ENCODE measurements around the gene DGAT2L6.
"Not testable (repeated sequence)": the region's sequence is repeated elsewhere in the genome, so short reads cannot be mapped to it uniquely, and the experiment has no call there.

DGAT2L6 gene

DNA sequence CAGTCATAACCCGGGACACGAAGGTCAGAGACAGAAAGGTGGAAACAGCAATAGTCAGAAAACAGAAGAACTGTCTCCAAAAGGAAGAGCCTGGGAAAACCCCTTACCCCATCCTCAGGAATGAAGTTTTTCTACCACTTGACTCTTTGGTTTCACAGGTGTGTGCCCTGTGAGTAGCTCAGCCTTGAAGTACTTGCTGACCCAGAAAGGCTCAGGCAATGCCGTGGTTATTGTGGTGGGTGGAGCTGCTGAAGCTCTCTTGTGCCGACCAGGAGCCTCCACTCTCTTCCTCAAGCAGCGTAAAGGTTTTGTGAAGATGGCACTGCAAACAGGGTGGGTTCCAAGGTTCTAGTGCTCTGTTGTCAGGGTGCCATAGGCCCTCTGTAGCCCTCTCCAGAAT lies 24.4 kb downstream of the DGAT2L6 start:
- no peak for DNase-seq

DNA sequence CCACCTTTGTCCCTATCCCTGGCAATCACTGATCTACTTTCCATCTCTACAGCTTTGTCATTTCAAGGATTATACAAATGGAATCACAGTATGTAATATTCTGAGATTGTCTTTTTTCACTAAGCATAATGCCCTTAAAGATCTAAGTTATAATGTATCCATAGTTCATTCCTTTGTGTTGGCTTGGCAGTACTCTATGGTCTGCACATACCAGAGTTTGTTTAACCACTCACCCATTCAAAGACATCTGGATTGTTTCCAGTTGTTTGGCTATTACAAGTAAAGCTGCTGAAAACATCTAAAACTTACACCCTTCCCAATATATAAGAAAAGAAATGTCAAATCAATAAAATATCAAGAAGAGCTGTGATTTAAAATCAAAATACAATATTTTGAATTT lies 31.2 kb downstream of the DGAT2L6 start:
- no peak for DNase-seq

DNA sequence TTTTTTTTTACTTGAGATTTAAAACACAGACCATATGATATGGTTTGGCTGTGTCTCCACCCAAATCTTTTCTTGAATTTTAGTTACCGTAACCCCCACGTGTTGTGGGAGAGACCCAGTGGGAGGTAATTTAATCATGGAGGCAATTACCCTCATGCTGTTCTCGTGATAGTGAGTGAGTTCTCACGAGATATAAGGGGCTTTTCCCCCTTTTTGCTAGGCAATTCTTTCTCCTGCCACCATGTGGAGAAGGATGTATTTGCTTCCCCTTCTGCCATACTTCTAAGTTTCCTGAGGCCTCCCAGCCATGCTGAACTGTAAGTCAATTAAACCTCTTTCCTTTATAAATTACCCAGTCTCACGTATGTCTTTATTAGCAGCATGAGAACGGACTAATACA lies 32.3 kb downstream of the DGAT2L6 start:
- not testable (repeated sequence) for DNase-seq

GRCh38 chrX:70219938-70220764 lies 42.9 kb downstream of the DGAT2L6 start:
- no peak for DNase-seq

DNA sequence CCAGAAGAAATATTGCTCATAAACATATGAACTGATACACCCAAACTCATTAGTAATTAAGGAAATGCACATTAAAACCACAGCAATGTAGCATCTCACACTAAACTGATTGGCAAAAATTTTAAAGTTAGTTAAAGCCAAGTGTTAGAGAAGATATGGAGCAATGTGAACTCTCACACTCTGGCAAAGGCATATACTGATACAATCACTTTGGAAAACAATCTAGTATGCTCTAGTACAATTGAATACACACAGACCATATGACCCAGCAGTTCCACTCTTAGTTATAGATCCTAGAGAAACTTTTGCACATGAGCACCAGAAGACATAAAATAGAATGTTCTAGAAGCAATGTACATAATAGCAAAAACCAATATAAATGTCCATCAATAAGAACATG lies 48.8 kb downstream of the DGAT2L6 start:
- no peak for DNase-seq

DNA sequence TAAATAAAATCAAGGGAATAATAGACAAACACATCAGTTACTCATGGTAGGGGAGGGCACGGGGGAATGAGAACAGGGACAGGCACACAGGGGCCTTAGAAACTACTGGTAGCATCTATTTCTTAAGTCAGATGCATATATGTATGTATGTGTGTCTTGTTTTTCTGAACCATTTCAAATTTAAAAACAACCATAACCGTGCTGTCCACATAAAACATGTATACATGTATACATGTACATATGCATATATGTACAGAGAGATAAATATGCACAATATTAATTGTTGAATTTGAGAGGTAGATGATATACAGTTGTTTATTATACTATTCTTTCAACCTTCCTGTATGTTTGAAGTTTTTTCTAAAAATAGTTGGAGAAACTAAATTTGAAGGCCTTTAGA lies 49.4 kb downstream of the DGAT2L6 start:
- DNase-seq, result no peak

- DNase-seq, result no peak
These were observed 54.4 kb downstream of the DGAT2L6 start for GRCh38 chrX:70231666-70232065.

GRCh38 chrX:70234355-70234754 lies 57.1 kb downstream of the DGAT2L6 start, which contains the start of gene AWAT1:
TSS of gene AWAT1 (plus strand) at chrX:70234655. CDS start at chrX:70234696, 41 bp downstream.
- no peak for DNase-seq

DNA sequence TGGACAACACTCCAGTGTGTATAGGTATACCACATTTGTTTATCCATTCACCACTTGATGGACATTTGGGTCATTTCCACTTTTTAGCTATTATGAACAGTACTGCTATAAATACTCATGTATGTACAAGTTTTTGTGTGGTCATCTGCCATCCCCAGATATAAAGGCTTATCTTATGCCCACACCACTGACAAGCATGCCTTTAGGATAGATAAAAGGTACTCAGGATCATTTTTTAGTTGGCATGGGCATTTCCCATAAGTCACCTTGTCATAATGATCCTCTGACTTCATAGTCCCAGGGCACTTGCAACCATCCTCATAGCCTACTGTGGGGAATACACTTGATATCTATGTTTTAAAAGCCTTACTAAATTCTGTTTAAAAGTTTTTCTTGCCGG lies 63.5 kb downstream of the DGAT2L6 start:
- DNase-seq, result no peak

- DNase-seq, result no peak
These were observed 64.2 kb downstream of the DGAT2L6 start for GRCh38 chrX:70241501-70241900.

GRCh38 chrX:70243601-70244000 lies 66.3 kb downstream of the DGAT2L6 start:
- DNase-seq, result not testable (repeated sequence)

- no peak for DNase-seq
These were observed 67.6 kb downstream of the DGAT2L6 start for GRCh38 chrX:70244881-70245280.

DNA sequence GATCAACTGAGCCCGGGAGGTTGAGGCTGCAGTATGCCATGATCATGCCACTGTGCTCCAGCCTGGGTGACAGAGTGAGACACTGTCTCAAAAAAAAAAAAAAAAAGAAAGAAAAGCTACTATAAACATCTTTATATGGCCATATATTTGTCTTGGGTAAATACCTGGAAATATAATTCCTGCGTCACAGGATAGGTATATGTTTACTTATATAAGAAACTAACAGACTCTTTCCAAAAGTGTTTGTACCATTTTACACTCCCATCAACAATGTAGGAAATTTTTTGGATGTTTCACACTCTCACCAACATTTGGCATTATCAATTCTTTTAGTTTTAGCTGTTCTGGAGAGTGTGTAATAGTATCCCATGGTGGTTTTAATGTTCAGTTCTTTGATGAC lies 70.0 kb downstream of the DGAT2L6 start:
- DNase-seq, result no peak

- DNase-seq, result no peak
These were observed 75.2 kb downstream of the DGAT2L6 start for GRCh38 chrX:70252491-70252890.

DNA sequence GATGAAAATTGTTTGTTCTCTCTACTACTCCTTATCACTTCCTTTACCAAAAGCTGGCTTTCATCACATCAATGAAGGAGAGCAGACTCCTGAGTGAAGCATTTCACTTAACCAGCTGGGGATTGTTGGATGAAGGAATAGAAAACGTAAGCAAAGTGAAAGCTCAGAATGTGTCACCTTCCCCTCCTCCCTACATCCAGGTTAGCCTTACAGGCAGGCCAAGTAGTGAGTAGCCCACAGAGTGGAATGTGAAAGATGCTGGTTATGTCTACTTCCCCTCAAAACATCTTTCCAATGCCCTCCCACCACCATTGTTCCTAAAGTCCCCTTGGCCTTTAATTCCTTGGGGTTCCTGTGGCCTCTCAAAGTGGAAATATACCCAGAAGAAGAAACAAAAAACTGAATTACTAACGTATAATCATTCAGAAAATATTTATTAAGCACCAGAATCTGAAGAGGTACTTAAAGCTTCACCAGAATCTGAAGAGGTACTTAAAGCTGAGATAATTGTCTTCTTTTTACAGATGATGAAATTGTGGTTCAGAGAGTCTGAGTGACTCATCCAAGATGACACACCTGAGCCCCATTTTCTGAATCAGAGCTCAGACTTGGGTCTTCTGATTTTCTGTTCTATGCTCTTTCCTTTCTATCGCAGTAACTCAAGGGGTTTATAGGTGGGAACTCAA lies 76.2 kb downstream of the DGAT2L6 start:
- DNase-seq, result no peak

- no peak for DNase-seq
These were observed 76.7 kb downstream of the DGAT2L6 start for GRCh38 chrX:70254063-70254400.

DNA sequence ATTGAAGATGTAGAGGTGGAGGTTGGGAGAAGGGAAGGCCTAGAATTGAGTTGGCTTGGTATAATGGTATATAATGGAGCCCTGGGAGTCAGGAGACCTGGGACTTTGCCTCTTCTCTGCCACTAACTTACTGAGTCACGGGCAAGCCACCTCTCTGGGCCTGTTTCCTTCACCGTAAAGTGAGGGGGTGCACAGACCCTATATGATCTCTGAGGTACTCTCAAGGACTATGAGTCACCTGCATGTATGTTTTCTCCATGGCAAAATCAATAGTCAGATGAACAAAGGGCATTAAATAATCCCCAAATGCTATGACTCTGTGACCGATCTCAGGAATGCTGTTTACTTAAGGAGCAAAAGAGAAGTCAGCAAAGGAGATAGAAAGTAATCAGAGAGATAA lies 77.6 kb downstream of the DGAT2L6 start:
- DNase-seq, result no peak
